Measurements from ENCODE around the gene APOBEC3F. TPM values are rescaled to one million over a fixed set of nuclear protein-coding genes. Genes with fewer than 3 reads are reported as not detected.
"Not testable (repeated sequence)": the region's sequence is repeated elsewhere in the genome, so short reads cannot be mapped to it uniquely, and the experiment has no call there.

APOBEC3F gene
- total and polyA plus RNA-seq, 10 of the 15 experiments (the other 5 are each of a cell fraction or from before 2014, with no cell fraction given) = 7.4 to 29.1 (median 12.8) TPM

- ChIA-PET POLR2A (no interaction called here), CTCF (no interaction called here), SMC1A (ENCODE audit: uncharacterized antibody, unreplicated experiment) (no interaction called here), RAD21 (ENCODE audit: unreplicated experiment) (no interaction called here)
- Histone ChIP-seq H3K36me3 (ENCODE audit: control insufficient read depth in 2 of 2, insufficient read depth in 2 of 2, low read length in 1 of 2) (no peaks in the 10 kb centered on the region), H3K79me2 (ENCODE audit: control insufficient read depth, insufficient read depth, low read length) (no peaks in the 10 kb centered on the region), H3K4me2 (ENCODE audit: control insufficient read depth, insufficient read depth) (no peak overlapping the region), H3K27me3 (replicated peaks in 1 of 2; ENCODE audit: control insufficient read depth in 2 of 2, insufficient read depth in 2 of 2, low read length in 1 of 2) (no peaks in the 10 kb centered on the region), H4K20me1 (ENCODE audit: control insufficient read depth, insufficient read depth) (no peaks in the 10 kb centered on the region), H3K4me3 (no peak overlapping the region), H3K9ac (ENCODE audit: control insufficient read depth, insufficient read depth, low read length) (no peak overlapping the region), H3K4me1 (ENCODE audit: control insufficient read depth, insufficient read depth, low read length) (peaks cover 6% of the 10 kb centered on the region), H2AFZ (ENCODE audit: control insufficient read depth, low read depth, low read length) (no peak overlapping the region), H3K27ac (ENCODE audit: control insufficient read depth, insufficient read depth) (no peak overlapping the region), H3K9me3 (replicated peaks; ENCODE audit: control insufficient read depth, insufficient read depth, low read length) (peaks cover 5% of the 10 kb centered on the region; the same call in 1 of the 3 replicates)
- 88% methylated on average over 11 of the region's 11 CpGs for WGBS (ENCODE audit: insufficient coverage, insufficient replicate concordance, low lambda C conversion rate, missing lambda C conversion rate)
- intact Hi-C loops (cut with micrococcal nuclease; ENCODE audit: unreplicated experiment) = no loop called here
- DNase-seq (ENCODE audit: low read depth, low spot score) (no peak), FAIRE-seq (no peak), ATAC-seq (no peak)
- no TSS peak for BruUV-seq (replicated peaks)
- TF ChIP-seq DPF2 (IDR thresholded peaks at IDR 0.05) = no peak
- no peak for TF ChIP-seq HCFC1 (IDR thresholded peaks at IDR 0.05; ENCODE audit: low read length)
- TF ChIP-seq PKNOX1 (IDR thresholded peaks at IDR 0.05) = no peak
- no peak for TF ChIP-seq BACH1 (IDR thresholded peaks at IDR 0.05; ENCODE audit: borderline replicate concordance)
- TF ChIP-seq SRF (IDR thresholded peaks at IDR 0.05; ENCODE audit: low read depth in 2 of 2, low read length in 2 of 2) = no peak
- no peak for TF ChIP-seq CREM (IDR thresholded peaks at IDR 0.05; ENCODE audit: low read depth)
- no peak for TF ChIP-seq KLF5 (IDR thresholded peaks at IDR 0.05; ENCODE audit: partially characterized antibody)
- TF ChIP-seq RELA (IDR thresholded peaks at IDR 0.05; ENCODE audit: borderline replicate concordance, partially characterized antibody) = no peak
- TF ChIP-seq MYB (IDR thresholded peaks at IDR 0.05; ENCODE audit: borderline replicate concordance, low read depth, low read length) = no peak
- no peak for TF ChIP-seq NR2C1 (IDR thresholded peaks at IDR 0.05)
- no peak for TF ChIP-seq RELB (IDR thresholded peaks at IDR 0.05; ENCODE audit: low read depth)
- no peak for TF ChIP-seq SMAD1 (IDR thresholded peaks at IDR 0.05; ENCODE audit: low read depth, partially characterized antibody)
- TF ChIP-seq NR2F1 (conservative IDR thresholded peaks at IDR 0.05) = no peak
- TF ChIP-seq, protein P1, sequence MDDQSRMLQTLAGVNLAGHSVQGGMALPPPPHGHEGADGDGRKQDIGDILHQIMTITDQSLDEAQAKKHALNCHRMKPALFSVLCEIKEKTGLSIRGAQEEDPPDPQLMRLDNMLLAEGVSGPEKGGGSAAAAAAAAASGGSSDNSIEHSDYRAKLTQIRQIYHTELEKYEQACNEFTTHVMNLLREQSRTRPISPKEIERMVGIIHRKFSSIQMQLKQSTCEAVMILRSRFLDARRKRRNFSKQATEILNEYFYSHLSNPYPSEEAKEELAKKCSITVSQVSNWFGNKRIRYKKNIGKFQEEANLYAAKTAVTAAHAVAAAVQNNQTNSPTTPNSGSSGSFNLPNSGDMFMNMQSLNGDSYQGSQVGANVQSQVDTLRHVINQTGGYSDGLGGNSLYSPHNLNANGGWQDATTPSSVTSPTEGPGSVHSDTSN (IDR thresholded peaks at IDR 0.05; ENCODE audit: insufficient replicate concordance, low read depth, low read length) = no peak
- no peak for TF ChIP-seq MTA3 (IDR thresholded peaks at IDR 0.05; ENCODE audit: borderline replicate concordance, low read length)
- in situ Hi-C loops (cut with MboI) = no loop called here
Observed at GRCh38 chr22:39055658-39056057, 15.0 kb downstream of the APOBEC3F start.

GRCh38 chr22:39061290-39061689 lies 20.6 kb downstream of the APOBEC3F start:
- H3K4me3 ChIP-seq; H3K36me3 ChIP-seq (ENCODE audit: control insufficient read depth in 2 of 2, insufficient read depth in 2 of 2, low read length in 1 of 2); H3K79me2 ChIP-seq (ENCODE audit: control insufficient read depth, insufficient read depth, low read length); FAIRE-seq; in situ Hi-C loops (cut with MboI); H3K9ac ChIP-seq (ENCODE audit: control insufficient read depth, insufficient read depth, low read length); RAD21 ChIA-PET (ENCODE audit: unreplicated experiment); H3K9me3 ChIP-seq (replicated peaks; ENCODE audit: control insufficient read depth, insufficient read depth, low read length); ATAC-seq; H4K20me1 ChIP-seq (ENCODE audit: control insufficient read depth, insufficient read depth); H3K27me3 ChIP-seq (replicated peaks in 1 of 2; ENCODE audit: control insufficient read depth in 2 of 2, insufficient read depth in 2 of 2, low read length in 1 of 2); CTCF ChIA-PET; DNase-seq (ENCODE audit: low read depth, low spot score); SMC1A ChIA-PET (ENCODE audit: uncharacterized antibody, unreplicated experiment); intact Hi-C loops (cut with micrococcal nuclease; ENCODE audit: unreplicated experiment); BruUV-seq (replicated peaks): not testable (repeated sequence)
- Histone ChIP-seq H3K4me2 (ENCODE audit: control insufficient read depth, insufficient read depth) (peak overlapping the region; percentile 1; the same call in 1 of the 2 replicates), H2AFZ (ENCODE audit: control insufficient read depth, low read depth, low read length) (peak overlapping the region; percentile 20), H3K4me1 (ENCODE audit: control insufficient read depth, insufficient read depth, low read length) (peaks cover 27% of the 10 kb centered on the region), H3K27ac (ENCODE audit: control insufficient read depth, insufficient read depth) (peak overlapping the region; percentile 4; the same call in 1 of the 2 replicates)
- POLR2A ChIA-PET = interaction anchor here (0.6 kb wide), 1 partner anchor 38 kb away, joined by 4 read pairs; no protein-coding TSS in a partner anchor
- 84% methylated on average over 6 of the region's 6 CpGs for WGBS (ENCODE audit: insufficient coverage, insufficient replicate concordance, low lambda C conversion rate, missing lambda C conversion rate)
